WTC11 (cell line): Measurements from ENCODE around the gene SPINK1. TPM values are rescaled to one million over a fixed set of nuclear protein-coding genes. Genes with fewer than 3 reads are reported as not detected.

Experiments
- ATAC-seq: fragments of 200-7000 bp; cut with Tn5 transposase; 2 replicates; pipeline ENCODE4 v1.10.0; 2021; ENCODE audit warnings: mild to moderate bottlenecking, moderate library complexity
- CTCF ChIA-PET: fragments of 300-600 bp; sonication (Branson Sonifier 250); formaldehyde crosslinking; loops from one replicate; lab custom pipeline; 2021; ENCODE audit warnings: antibody characterized with exemption; lab: Charles Lee
- POLR2A ChIA-PET: fragments of 350-600 bp; sonication (Branson Sonifier 250); formaldehyde crosslinking; loops from one replicate; lab custom pipeline; 2021; ENCODE audit warnings: antibody characterized with exemption; lab: Charles Lee
- DNase-seq: peaks from one replicate; pipeline ENCODE4 v3.0.0; 2021; ENCODE audit warnings: low spot score
- H3K27ac Mint-ChIP-seq: 2 replicates; pipeline ENCODE4 v1.8.0; 2021; ENCODE audit warnings: mixed read lengths
- H3K27me3 Mint-ChIP-seq: 2 replicates; pipeline ENCODE4 v1.8.0; 2021; ENCODE audit warnings: low read depth, mild to moderate bottlenecking, moderate library complexity, mixed read lengths
- H3K36me3 Mint-ChIP-seq: 2 replicates; pipeline ENCODE4 v1.8.0; 2021; ENCODE audit warnings: mixed read lengths
- H3K4me1 Mint-ChIP-seq: 2 replicates; pipeline ENCODE4 v1.8.0; 2022; ENCODE audit warnings: mixed read lengths
- H3K4me3 Mint-ChIP-seq: 2 replicates; pipeline ENCODE4 v1.8.0; 2021; ENCODE audit warnings: mild to moderate bottlenecking, moderate library complexity, mixed read lengths
- H3K9me3 Mint-ChIP-seq: 2 replicates; pipeline ENCODE4 v1.8.0; 2021; ENCODE audit warnings: mixed read lengths
- ATF1 ChIP-seq: sonication (generic); formaldehyde crosslinking; IDR thresholded peaks from 2 replicates; pipeline ENCODE4 v1.8.1; 2023; ENCODE audit warnings: mild to moderate bottlenecking, moderate library complexity, missing genetic modification reagents
- EMX1 ChIP-seq: fragments of 250-450 bp; sonication (Bioruptor Pico); IDR thresholded peaks from 2 replicates; pipeline ENCODE4 v1.8.0; 2021; ENCODE audit warnings: mild to moderate bottlenecking
- FOXJ3 ChIP-seq: sonication (generic); formaldehyde crosslinking; IDR thresholded peaks from 2 replicates; pipeline ENCODE4 v1.9.0; 2021; ENCODE audit warnings: missing genetic modification reagents, mild to moderate bottlenecking, borderline replicate concordance
- GABPB1 ChIP-seq: sonication (generic); formaldehyde crosslinking; IDR thresholded peaks from 2 replicates; pipeline ENCODE4 v1.8.1; 2023; ENCODE audit warnings: mild to moderate bottlenecking, missing genetic modification reagents
- GRHL2 ChIP-seq: fragments of 250-450 bp; sonication (Bioruptor Pico); IDR thresholded peaks from 2 replicates; pipeline ENCODE4 v1.8.0; 2022; ENCODE audit warnings: mild to moderate bottlenecking, moderate library complexity; ENCODE audit not compliant: insufficient replicate concordance, severe bottlenecking
- HMGA2 ChIP-seq: fragments of 250-450 bp; sonication (Bioruptor Pico); IDR thresholded peaks from 2 replicates; pipeline ENCODE4 v1.4.0; 2021; ENCODE audit warnings: mild to moderate bottlenecking, moderate library complexity
- MYBL2 ChIP-seq: sonication (generic); formaldehyde crosslinking; IDR thresholded peaks from 2 replicates; pipeline ENCODE4 v1.8.1; 2023; ENCODE audit warnings: mild to moderate bottlenecking, moderate library complexity, missing genetic modification reagents
- NFATC4 ChIP-seq: fragments of 250-450 bp; sonication (Bioruptor Pico); IDR thresholded peaks from 2 replicates; pipeline ENCODE4 v1.9.0; 2021; ENCODE audit warnings: mild to moderate bottlenecking
- NFE2L1 ChIP-seq: sonication (generic); formaldehyde crosslinking; IDR thresholded peaks from 2 replicates; pipeline ENCODE4 v1.8.1; 2023; ENCODE audit warnings: missing genetic modification reagents
- SOX15 ChIP-seq: fragments of 250-450 bp; sonication (Bioruptor Pico); IDR thresholded peaks from 2 replicates; pipeline ENCODE4 v1.9.0; 2021; ENCODE audit warnings: mild to moderate bottlenecking
- TCF7 ChIP-seq: sonication (generic); formaldehyde crosslinking; IDR thresholded peaks from 2 replicates; pipeline ENCODE4 v1.8.0; 2022; ENCODE audit warnings: mild to moderate bottlenecking, low read depth, missing genetic modification reagents, moderate library complexity
- TEAD1 ChIP-seq: sonication (generic); formaldehyde crosslinking; IDR thresholded peaks from 2 replicates; pipeline ENCODE4 v1.8.0; 2022; ENCODE audit warnings: mild to moderate bottlenecking, missing genetic modification reagents
- total RNA-seq: library from RNA; stranded (reverse); gene quantifications from 3 replicates; pipeline ENCODE4 v1.2.3, GENCODE V29; 2021
- TF ChIP-seq, protein P1 (sequence below): fragments of 250-450 bp; sonication (Bioruptor Pico); IDR thresholded peaks from 2 replicates; pipeline ENCODE4 v1.8.0; 2021; ENCODE audit warnings: mild to moderate bottlenecking
- TF ChIP-seq, protein P2 (sequence below): sonication (generic); formaldehyde crosslinking; conservative IDR thresholded peaks from 2 replicates; pipeline ENCODE4 v1.8.1; 2022; ENCODE audit warnings: mild to moderate bottlenecking, missing genetic modification reagents
- TF ChIP-seq, protein P3 (sequence below): sonication (generic); formaldehyde crosslinking; conservative IDR thresholded peaks from 2 replicates; pipeline ENCODE4 v1.8.1; 2023; ENCODE audit warnings: mild to moderate bottlenecking, low read depth, missing genetic modification reagents, moderate library complexity
- TF ChIP-seq, protein P4 (sequence below): fragments of 250-450 bp; sonication (Bioruptor Pico); IDR thresholded peaks from 2 replicates; pipeline ENCODE4 v1.9.0; 2021; ENCODE audit warnings: moderate library complexity, mild to moderate bottlenecking, inconsistent platforms, borderline replicate concordance
- TF ChIP-seq, protein P5 (sequence below): sonication (generic); formaldehyde crosslinking; IDR thresholded peaks from 2 replicates; pipeline ENCODE4 v1.8.1; 2023; ENCODE audit warnings: mild to moderate bottlenecking, missing genetic modification reagents
- TF ChIP-seq, protein P6 (sequence below): sonication (generic); formaldehyde crosslinking; IDR thresholded peaks from 2 replicates; pipeline ENCODE4 v1.8.0; 2023; ENCODE audit warnings: missing genetic modification reagents
- TF ChIP-seq, protein P7 (sequence below): sonication (generic); formaldehyde crosslinking; IDR thresholded peaks from 2 replicates; pipeline ENCODE4 v1.8.0; 2022; ENCODE audit warnings: mild to moderate bottlenecking, missing genetic modification reagents

SPINK1 gene
- total RNA-seq, 1 experiment from 2014 or later, result 5.4 TPM

DNA sequence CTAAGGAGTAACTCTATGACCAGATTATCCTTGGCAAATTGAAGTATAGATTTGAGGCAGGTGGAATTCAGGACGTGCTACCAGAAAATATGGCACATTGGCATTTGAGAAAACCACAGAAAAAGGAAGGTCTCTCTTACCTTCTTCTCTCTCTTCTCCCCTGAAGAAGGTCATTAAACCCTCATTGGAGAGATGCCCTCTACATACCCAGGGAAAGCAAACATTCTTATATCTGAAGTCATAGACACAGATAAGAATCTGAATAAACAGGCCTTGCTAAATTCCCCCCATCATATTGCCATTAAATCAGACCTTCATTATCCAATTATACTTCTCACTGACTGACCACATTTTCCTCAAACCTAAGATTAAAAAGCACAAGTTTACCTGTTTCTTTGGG, 17.8 kb downstream of the SPINK1 start:
- ChIA-PET CTCF (interaction anchor here (1.7 kb wide), 1 partner anchor 9 kb away, joined by 5 read pairs; no protein-coding TSS in a partner anchor), POLR2A (no interaction called here)
- ATAC-seq (no peak), DNase-seq (no peak)
- peaks cover 4% of the 10 kb centered on the region for H3K36me3 Mint-ChIP-seq
- no peak overlapping the region for H3K27ac Mint-ChIP-seq
- H3K4me3 Mint-ChIP-seq, result no peak overlapping the region
- H3K9me3 Mint-ChIP-seq, result peaks cover 10% of the 10 kb centered on the region
- peaks cover 4% of the 10 kb centered on the region; the same call in 1 of the 2 replicates for H3K4me1 Mint-ChIP-seq
- TF ChIP-seq HMGA2 (CRISPR knock-in tag) (no peak), EMX1 (no peak), GRHL2 (CRISPR knock-in tag) (no peak)
- TF ChIP-seq, protein P1, sequence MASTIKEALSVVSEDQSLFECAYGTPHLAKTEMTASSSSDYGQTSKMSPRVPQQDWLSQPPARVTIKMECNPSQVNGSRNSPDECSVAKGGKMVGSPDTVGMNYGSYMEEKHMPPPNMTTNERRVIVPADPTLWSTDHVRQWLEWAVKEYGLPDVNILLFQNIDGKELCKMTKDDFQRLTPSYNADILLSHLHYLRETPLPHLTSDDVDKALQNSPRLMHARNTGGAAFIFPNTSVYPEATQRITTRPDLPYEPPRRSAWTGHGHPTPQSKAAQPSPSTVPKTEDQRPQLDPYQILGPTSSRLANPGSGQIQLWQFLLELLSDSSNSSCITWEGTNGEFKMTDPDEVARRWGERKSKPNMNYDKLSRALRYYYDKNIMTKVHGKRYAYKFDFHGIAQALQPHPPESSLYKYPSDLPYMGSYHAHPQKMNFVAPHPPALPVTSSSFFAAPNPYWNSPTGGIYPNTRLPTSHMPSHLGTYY (CRISPR knock-in tag), result no peak
- no peaks in the 10 kb centered on the region; the same call in 1 of the 2 replicates for H3K27me3 Mint-ChIP-seq

DNA sequence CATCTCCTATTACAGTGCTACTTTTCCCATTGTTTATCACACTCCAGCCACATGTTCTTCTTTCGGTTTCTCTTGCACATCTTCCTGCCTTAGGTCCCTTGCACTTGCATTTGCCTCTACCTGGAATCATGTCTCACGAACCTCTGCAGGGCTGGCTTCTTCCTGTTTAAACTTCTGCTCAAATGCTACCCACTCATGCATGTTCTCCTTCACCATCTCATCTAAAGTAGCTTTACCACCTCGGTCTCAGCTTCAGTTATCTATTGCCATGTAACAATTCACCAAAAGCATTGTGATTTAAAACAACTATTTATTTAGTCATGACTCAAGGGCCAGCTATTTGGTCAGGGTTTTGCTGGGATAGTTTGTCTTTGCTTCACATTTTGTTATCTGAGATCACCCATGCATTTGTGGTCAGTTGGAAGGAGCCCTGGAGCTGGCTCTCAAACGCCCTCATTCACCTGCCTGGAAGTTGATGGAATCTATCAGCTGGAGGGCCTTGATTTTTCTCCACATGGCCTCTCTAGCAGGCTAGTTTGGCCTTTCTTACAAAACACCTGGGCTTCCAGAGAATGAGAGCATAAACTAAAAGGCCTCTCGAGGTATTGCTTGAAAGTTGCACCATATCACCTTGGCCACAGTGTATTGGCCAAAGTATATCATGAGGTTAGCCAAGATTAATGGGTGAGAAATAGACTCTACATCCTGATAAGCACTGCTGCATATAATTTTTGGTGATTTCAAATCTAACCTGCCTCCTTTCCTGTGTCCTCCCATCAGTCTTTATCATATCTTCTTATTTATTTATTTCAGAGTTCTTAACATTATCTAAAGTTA, 21.4 kb downstream of the SPINK1 start:
- no peak overlapping the region for H3K4me3 Mint-ChIP-seq
- H3K27me3 Mint-ChIP-seq, result no peaks in the 10 kb centered on the region; the same call in 1 of the 2 replicates
- ChIA-PET POLR2A (no interaction called here), CTCF (no interaction called here)
- H3K4me1 Mint-ChIP-seq, result peaks cover 4% of the 10 kb centered on the region; the same call in 1 of the 2 replicates
- DNase-seq (no peak), ATAC-seq (no peak; the same call in 1 of the 2 replicates)
- TF ChIP-seq, protein P2, sequence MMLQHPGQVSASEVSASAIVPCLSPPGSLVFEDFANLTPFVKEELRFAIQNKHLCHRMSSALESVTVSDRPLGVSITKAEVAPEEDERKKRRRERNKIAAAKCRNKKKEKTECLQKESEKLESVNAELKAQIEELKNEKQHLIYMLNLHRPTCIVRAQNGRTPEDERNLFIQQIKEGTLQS (CRISPR knock-in tag), result no peak
- TF ChIP-seq TCF7 (CRISPR knock-in tag) (no peak), NFE2L1 (no peak), TEAD1 (no peak), NFATC4 (CRISPR knock-in tag) (no peak), SOX15 (CRISPR knock-in tag) (no peak), FOXJ3 (no peak), GABPB1 (CRISPR knock-in tag) (no peak), MYBL2 (no peak), ATF1 (CRISPR knock-in tag) (no peak)
- TF ChIP-seq, protein P3, sequence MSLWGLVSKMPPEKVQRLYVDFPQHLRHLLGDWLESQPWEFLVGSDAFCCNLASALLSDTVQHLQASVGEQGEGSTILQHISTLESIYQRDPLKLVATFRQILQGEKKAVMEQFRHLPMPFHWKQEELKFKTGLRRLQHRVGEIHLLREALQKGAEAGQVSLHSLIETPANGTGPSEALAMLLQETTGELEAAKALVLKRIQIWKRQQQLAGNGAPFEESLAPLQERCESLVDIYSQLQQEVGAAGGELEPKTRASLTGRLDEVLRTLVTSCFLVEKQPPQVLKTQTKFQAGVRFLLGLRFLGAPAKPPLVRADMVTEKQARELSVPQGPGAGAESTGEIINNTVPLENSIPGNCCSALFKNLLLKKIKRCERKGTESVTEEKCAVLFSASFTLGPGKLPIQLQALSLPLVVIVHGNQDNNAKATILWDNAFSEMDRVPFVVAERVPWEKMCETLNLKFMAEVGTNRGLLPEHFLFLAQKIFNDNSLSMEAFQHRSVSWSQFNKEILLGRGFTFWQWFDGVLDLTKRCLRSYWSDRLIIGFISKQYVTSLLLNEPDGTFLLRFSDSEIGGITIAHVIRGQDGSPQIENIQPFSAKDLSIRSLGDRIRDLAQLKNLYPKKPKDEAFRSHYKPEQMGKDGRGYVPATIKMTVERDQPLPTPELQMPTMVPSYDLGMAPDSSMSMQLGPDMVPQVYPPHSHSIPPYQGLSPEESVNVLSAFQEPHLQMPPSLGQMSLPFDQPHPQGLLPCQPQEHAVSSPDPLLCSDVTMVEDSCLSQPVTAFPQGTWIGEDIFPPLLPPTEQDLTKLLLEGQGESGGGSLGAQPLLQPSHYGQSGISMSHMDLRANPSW (CRISPR knock-in tag), result no peak
- TF ChIP-seq, protein P1 (CRISPR knock-in tag), result no peak
- TF ChIP-seq, protein P4, sequence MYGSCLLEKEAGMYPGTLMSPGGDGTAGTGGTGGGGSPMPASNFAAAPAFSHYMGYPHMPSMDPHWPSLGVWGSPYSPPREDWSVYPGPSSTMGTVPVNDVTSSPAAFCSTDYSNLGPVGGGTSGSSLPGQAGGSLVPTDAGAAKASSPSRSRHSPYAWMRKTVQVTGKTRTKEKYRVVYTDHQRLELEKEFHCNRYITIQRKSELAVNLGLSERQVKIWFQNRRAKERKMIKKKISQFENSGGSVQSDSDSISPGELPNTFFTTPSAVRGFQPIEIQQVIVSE (CRISPR knock-in tag), result no peak
- TF ChIP-seq, protein P5, sequence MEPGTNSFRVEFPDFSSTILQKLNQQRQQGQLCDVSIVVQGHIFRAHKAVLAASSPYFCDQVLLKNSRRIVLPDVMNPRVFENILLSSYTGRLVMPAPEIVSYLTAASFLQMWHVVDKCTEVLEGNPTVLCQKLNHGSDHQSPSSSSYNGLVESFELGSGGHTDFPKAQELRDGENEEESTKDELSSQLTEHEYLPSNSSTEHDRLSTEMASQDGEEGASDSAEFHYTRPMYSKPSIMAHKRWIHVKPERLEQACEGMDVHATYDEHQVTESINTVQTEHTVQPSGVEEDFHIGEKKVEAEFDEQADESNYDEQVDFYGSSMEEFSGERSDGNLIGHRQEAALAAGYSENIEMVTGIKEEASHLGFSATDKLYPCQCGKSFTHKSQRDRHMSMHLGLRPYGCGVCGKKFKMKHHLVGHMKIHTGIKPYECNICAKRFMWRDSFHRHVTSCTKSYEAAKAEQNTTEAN (CRISPR knock-in tag), result no peak
- TF ChIP-seq, protein P6, sequence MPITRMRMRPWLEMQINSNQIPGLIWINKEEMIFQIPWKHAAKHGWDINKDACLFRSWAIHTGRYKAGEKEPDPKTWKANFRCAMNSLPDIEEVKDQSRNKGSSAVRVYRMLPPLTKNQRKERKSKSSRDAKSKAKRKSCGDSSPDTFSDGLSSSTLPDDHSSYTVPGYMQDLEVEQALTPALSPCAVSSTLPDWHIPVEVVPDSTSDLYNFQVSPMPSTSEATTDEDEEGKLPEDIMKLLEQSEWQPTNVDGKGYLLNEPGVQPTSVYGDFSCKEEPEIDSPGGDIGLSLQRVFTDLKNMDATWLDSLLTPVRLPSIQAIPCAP (CRISPR knock-in tag), result no peak
- TF ChIP-seq, protein P7, sequence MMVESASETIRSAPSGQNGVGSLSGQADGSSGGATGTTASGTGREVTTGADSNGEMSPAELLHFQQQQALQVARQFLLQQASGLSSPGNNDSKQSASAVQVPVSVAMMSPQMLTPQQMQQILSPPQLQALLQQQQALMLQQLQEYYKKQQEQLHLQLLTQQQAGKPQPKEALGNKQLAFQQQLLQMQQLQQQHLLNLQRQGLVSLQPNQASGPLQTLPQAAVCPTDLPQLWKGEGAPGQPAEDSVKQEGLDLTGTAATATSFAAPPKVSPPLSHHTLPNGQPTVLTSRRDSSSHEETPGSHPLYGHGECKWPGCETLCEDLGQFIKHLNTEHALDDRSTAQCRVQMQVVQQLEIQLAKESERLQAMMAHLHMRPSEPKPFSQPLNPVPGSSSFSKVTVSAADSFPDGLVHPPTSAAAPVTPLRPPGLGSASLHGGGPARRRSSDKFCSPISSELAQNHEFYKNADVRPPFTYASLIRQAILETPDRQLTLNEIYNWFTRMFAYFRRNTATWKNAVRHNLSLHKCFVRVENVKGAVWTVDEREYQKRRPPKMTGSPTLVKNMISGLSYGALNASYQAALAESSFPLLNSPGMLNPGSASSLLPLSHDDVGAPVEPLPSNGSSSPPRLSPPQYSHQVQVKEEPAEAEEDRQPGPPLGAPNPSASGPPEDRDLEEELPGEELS, result no peak
- H3K36me3 Mint-ChIP-seq, result 0 out of 2 replicates have a peak, but pooled peaks cover under 1% of the 10 kb centered on the region
- H3K27ac Mint-ChIP-seq, result no peak overlapping the region
- peaks cover under 1% of the 10 kb centered on the region for H3K9me3 Mint-ChIP-seq
